GM12878 (cell line): ENCODE results near the gene NTN1. TPM values are rescaled to one million over a fixed set of nuclear protein-coding genes. Genes with fewer than 3 reads are reported as not detected.

ENCODE experiments used
- ATAC-seq: fragments of 200-7000 bp; cut with Tn5 transposase; 3 replicates; pipeline ENCODE4 v1.9.1; 2020; ENCODE audit warnings: mild to moderate bottlenecking, moderate library complexity
- BruUV-seq: library from RNA; stranded (reverse); fragments of 400-500 nt; replicated peaks from 2 replicates; lab custom pipeline; 2021; lab: Mats Ljungman, UMichigan
- CTCF ChIA-PET: fragments of 300-600 bp; sonication (Branson Sonifier 250); formaldehyde crosslinking; extraction: SDS; loops from one replicate; lab custom pipeline; 2021; ENCODE audit warnings: inconsistent platforms; lab: Yijun Ruan, JAX
- POLR2A ChIA-PET: fragments of 350-600 bp; formaldehyde crosslinking; extraction: SDS; loops from one replicate; lab custom pipeline; 2021; ENCODE audit warnings: inconsistent platforms; lab: Charles Lee
- RAD21 ChIA-PET: fragments of 300-600 bp; sonication (Branson Sonifier 250); formaldehyde crosslinking; loops from one replicate; lab custom pipeline; 2023; ENCODE audit warnings: antibody characterized with exemption; ENCODE audit not compliant: unreplicated experiment; lab: Charles Lee
- SMC1A ChIA-PET: fragments of 300-600 bp; sonication (Branson Sonifier 250); formaldehyde crosslinking; loops from one replicate; lab custom pipeline; 2023; ENCODE audit not compliant: unreplicated experiment, uncharacterized antibody; lab: Charles Lee
- DNase-seq: peaks from one replicate; pipeline ENCODE4 v3.0.0-alpha.2; 2011; ENCODE audit warnings: low read depth, low spot score
- FAIRE-seq: peaks from 3 replicates; lab custom pipeline; 2011; peaks lifted over from hg19 to GRCh38; lab: Jason Lieb, UNC
- H2AFZ ChIP-seq: 2 replicates; pipeline ENCODE4 v1.6.0; 2011; ENCODE audit warnings: low read depth, low read length, control low read depth; ENCODE audit not compliant: control insufficient read depth
- H3K27ac ChIP-seq: 2 replicates; pipeline ENCODE4 v1.5.1; 2011; ENCODE audit warnings: control low read depth; ENCODE audit not compliant: control insufficient read depth, insufficient read depth
- H3K27me3 ChIP-seq, 2 experiments: replicated peaks in 1 of 2; 2 replicates each; pipeline versions ENCODE4 v1.6.0 to v1.6.1; 2011; ENCODE audit warnings: low read length in 1 of 2; ENCODE audit not compliant: control insufficient read depth in 2 of 2, insufficient read depth in 2 of 2
- H3K36me3 ChIP-seq, 2 experiments: 2 replicates each; pipeline ENCODE4 v1.5.1; 2011; ENCODE audit warnings: low read length in 1 of 2; ENCODE audit not compliant: control insufficient read depth in 2 of 2, insufficient read depth in 2 of 2
- H3K4me1 ChIP-seq: 2 replicates; pipeline ENCODE4 v1.6.1; 2011; ENCODE audit warnings: mild to moderate bottlenecking, low read length, moderate library complexity, mixed read lengths; ENCODE audit not compliant: control insufficient read depth, insufficient read depth
- H3K4me2 ChIP-seq: 2 replicates; pipeline ENCODE4 v1.6.0; 2011; ENCODE audit warnings: control low read depth; ENCODE audit not compliant: control insufficient read depth, insufficient read depth
- H3K4me3 ChIP-seq: fragments of 200-600 bp; sonication (generic); 2 replicates; pipeline ENCODE4 v1.5.1; 2016
- H3K79me2 ChIP-seq: 2 replicates; pipeline ENCODE4 v1.6.0; 2011; ENCODE audit warnings: low read length; ENCODE audit not compliant: control insufficient read depth, insufficient read depth
- H3K9ac ChIP-seq: 2 replicates; pipeline ENCODE4 v1.8.0; 2011; ENCODE audit warnings: low read length, control low read depth, mixed read lengths; ENCODE audit not compliant: control insufficient read depth, insufficient read depth
- H3K9me3 ChIP-seq: replicated peaks from 3 replicates; pipeline ENCODE4 v1.5.1; 2011; ENCODE audit warnings: mild to moderate bottlenecking, low read length; ENCODE audit not compliant: control insufficient read depth, insufficient read depth
- H4K20me1 ChIP-seq: 2 replicates; pipeline ENCODE4 v1.6.0; 2011; ENCODE audit not compliant: control insufficient read depth, insufficient read depth
- BRCA1 ChIP-seq: IDR thresholded peaks from 2 replicates; pipeline ENCODE4 v1.6.1; 2011; ENCODE audit warnings: low read depth, low read length, improper control_type of control experiment
- CHD1 ChIP-seq: IDR thresholded peaks from 2 replicates; pipeline ENCODE4 v1.6.1; 2012; ENCODE audit warnings: low read depth, low read length, improper control_type of control experiment
- DPF2 ChIP-seq: fragments of 450-650 bp; IDR thresholded peaks from 2 replicates; pipeline ENCODE4 v1.6.1; 2017; ENCODE audit warnings: mild to moderate bottlenecking
- ETV6 ChIP-seq, 2 experiments: fragments of 450-650 bp in 1 of 2; IDR thresholded peaks in 1 of 2; conservative IDR thresholded peaks in 1 of 2; 2 replicates each; pipeline ENCODE4 v1.6.1; 2014; ENCODE audit warnings: antibody characterized with exemption in 1 of 2, borderline replicate concordance in 1 of 2, low read depth in 1 of 2, mild to moderate bottlenecking in 1 of 2, moderate library complexity in 1 of 2
- KDM1A ChIP-seq: fragments of 200-600 bp; sonication (generic); IDR thresholded peaks from 2 replicates; pipeline ENCODE4 v1.6.1; 2016; ENCODE audit warnings: borderline replicate concordance
- SIX5 ChIP-seq: IDR thresholded peaks from 2 replicates; pipeline ENCODE4 v1.6.1; 2011; ENCODE audit warnings: mild to moderate bottlenecking, low read depth, low read length, moderate library complexity; ENCODE audit not compliant: severe bottlenecking
- STAT3 ChIP-seq: IDR thresholded peaks from 2 replicates; pipeline ENCODE4 v1.6.1; 2011; ENCODE audit warnings: low read depth, low read length, improper control_type of control experiment
- ZBED1 ChIP-seq: IDR thresholded peaks from 2 replicates; pipeline ENCODE4 v1.6.1; 2016; ENCODE audit warnings: borderline replicate concordance
- WGBS: methylation state at CpG from one replicate; pipeline ENCODE4 v1.1.6; 2016; ENCODE audit warnings: low lambda C conversion rate; ENCODE audit not compliant: insufficient replicate concordance, insufficient coverage; ENCODE audit errors: missing lambda C conversion rate; 5-methylcytosine and 5-hydroxymethylcytosine counted together
- in situ Hi-C: fragments of 300-500 bp; cut with MboI; formaldehyde crosslinking; loops from 9 replicates; pipeline ENCODE4 v1.14.3; 2018; ENCODE audit warnings: mixed read lengths
- intact Hi-C: fragments of 100-400 bp; cut with micrococcal nuclease; formaldehyde crosslinking; loops from one replicate; pipeline ENCODE4 v1.14.2; 2022; ENCODE audit not compliant: unreplicated experiment
- polyA plus RNA-seq, 11 experiments: library from polyadenylated mRNA; depleted of rRNA in 4 of 11; unstranded in 6 of 11; stranded (reverse) in 5 of 11; fragments of >200 nt; fragmentation: Nextera tagmentation in 4 of 11; fragmentation: Illumina TruSeq in 1 of 11; extraction: Ambion mirVana in 4 of 11; extraction: Trizol in 1 of 11; gene quantifications; 1 replicate in 1 of 11; 2 replicates in 10 of 11; pipeline versions ENCODE4 v1.2.1 to v1.2.3, GENCODE V29; 2011 to 2016; ENCODE audit warnings: inconsistent platforms in 2 of 11, missing spikeins in 2 of 11, low read depth in 1 of 11
- total RNA-seq, 4 experiments: library from RNA; depleted of rRNA in 3 of 4; stranded (reverse); fragments of >200 nt in 3 of 4; fragmentation: Illumina TruSeq in 1 of 4; extraction: Trizol in 1 of 4; gene quantifications; 2 replicates each; pipeline versions ENCODE4 v1.2.1 to v1.2.3, GENCODE V29; 2013 to 2021
- TF ChIP-seq, protein P1 (sequence below): fragments of 450-650 bp; IDR thresholded peaks from 2 replicates; pipeline ENCODE4 v1.6.1; 2018; ENCODE audit warnings: borderline replicate concordance, mild to moderate bottlenecking; ENCODE audit not compliant: partially characterized antibody
- TF ChIP-seq, protein P2 (sequence below): IDR thresholded peaks from 2 replicates; pipeline ENCODE4 v1.6.1; 2012; ENCODE audit warnings: low read depth, low read length, improper control_type of control experiment

NTN1 gene
- total and polyA plus RNA-seq, 10 of the 15 experiments (the other 5 are each of a cell fraction or from before 2014, with no cell fraction given): 0.02 to 0.89 (median 0.35) TPM

GRCh38 chr17:9219631-9220397, 198.5 kb downstream of the NTN1 start:
- FAIRE-seq (no peak), DNase-seq (no peak), ATAC-seq (no peak)
- H3K4me2 ChIP-seq: no peak overlapping the region
- POLR2A ChIA-PET: no interaction called here
- H3K27me3 ChIP-seq: no peaks in the 10 kb centered on the region; a peak in 1 of 4 replicates
- no peak overlapping the region for H2AFZ ChIP-seq
- BruUV-seq: no TSS peak
- TF ChIP-seq ETV6 (conservative IDR thresholded peaks at IDR 0.05 in 1 of 2, IDR thresholded peaks at IDR 0.05 in 1 of 2; ENCODE audit: borderline replicate concordance in 1 of 2, low read depth in 1 of 2) (no peak), CHD1 (no peak), STAT3 (no peak), DPF2 (no peak), BRCA1 (no peak), ZBED1 (no peak), SIX5 (no peak), KDM1A (no peak)
- TF ChIP-seq, protein P1, sequence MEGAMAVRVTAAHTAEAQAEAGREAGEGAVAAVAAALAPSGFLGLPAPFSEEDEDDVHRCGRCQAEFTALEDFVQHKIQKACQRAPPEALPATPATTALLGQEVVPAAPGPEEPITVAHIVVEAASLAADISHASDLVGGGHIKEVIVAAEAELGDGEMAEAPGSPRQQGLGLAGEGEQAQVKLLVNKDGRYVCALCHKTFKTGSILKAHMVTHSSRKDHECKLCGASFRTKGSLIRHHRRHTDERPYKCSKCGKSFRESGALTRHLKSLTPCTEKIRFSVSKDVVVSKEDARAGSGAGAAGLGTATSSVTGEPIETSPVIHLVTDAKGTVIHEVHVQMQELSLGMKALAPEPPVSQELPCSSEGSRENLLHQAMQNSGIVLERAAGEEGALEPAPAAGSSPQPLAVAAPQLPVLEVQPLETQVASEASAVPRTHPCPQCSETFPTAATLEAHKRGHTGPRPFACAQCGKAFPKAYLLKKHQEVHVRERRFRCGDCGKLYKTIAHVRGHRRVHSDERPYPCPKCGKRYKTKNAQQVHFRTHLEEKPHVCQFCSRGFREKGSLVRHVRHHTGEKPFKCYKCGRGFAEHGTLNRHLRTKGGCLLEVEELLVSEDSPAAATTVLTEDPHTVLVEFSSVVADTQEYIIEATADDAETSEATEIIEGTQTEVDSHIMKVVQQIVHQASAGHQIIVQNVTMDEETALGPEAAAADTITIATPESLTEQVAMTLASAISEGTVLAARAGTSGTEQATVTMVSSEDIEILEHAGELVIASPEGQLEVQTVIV: no peak
- TF ChIP-seq, protein P2, sequence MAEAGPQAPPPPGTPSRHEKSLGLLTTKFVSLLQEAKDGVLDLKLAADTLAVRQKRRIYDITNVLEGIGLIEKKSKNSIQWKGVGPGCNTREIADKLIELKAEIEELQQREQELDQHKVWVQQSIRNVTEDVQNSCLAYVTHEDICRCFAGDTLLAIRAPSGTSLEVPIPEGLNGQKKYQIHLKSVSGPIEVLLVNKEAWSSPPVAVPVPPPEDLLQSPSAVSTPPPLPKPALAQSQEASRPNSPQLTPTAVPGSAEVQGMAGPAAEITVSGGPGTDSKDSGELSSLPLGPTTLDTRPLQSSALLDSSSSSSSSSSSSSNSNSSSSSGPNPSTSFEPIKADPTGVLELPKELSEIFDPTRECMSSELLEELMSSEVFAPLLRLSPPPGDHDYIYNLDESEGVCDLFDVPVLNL: no peak
- H4K20me1 ChIP-seq: no peaks in the 10 kb centered on the region
- intact Hi-C loops (no loop called here), in situ Hi-C loops (no loop called here)
- SMC1A ChIA-PET: no interaction called here
- no peak overlapping the region for H3K4me3 ChIP-seq
- 63% methylated on average over 13 of the region's 13 CpGs for WGBS
- no peak overlapping the region for H3K27ac ChIP-seq
- RAD21 ChIA-PET: no interaction called here
- H3K4me1 ChIP-seq: no peaks in the 10 kb centered on the region
- no peaks in the 10 kb centered on the region for H3K36me3 ChIP-seq
- CTCF ChIA-PET: no interaction called here
- peaks cover 6% of the 10 kb centered on the region for H3K9me3 ChIP-seq
- no peaks in the 10 kb centered on the region for H3K79me2 ChIP-seq
- H3K9ac ChIP-seq: no peak overlapping the region
